ENCODE results near the gene LRRC58. TPM values are rescaled to one million over a fixed set of nuclear protein-coding genes. Genes with fewer than 3 reads are reported as not detected.

The LRRC58 gene
- 31.0 TPM for total RNA-seq

DNA sequence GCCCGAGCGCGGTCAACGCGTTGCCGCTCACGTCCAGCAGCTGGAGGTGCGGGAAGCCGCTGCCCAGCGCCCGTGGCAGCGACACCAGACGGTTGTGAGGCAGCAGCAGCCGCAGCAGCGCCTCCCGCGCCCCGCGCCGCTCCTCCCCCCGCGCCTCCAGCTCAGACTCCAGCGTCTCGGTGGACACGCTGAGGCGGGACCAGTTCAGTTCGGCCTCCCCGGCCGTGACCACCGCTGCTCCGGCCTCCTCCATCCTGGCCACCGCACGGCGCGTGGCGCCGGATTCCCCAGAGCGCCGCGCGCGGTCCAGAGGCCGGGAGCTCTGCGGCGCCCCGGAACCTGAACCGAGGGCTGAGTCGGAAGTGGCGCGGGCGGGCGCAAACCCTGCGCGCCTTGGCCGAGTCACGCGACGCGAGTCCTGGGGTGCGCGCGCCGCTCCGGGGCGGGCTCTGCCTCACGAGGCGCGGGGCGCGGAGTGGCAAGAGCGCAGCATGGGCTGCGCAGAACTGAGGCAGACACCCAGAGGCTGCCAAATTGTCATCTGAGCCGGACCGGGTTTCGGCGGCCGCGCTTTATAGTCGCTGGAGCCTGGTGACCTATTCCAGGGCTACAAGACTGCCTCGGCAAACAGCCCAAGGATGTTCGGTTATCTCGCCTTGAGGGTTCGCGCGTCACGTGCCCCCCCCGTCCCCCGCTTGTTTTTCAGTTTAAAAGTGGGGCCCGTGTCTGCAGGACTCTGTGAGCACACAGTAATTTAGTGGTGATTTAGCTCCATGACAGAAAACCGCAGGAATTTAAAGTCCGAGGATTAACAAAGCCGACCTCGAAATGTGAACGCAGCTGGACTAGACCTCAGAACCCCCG is at the start of gene LRRC58:
Gene LRRC58, minus strand, starts transcription at position 364 of the 864 bp plus-strand sequence. Its CDS starts 111 bp downstream, at position 253.

DNA sequence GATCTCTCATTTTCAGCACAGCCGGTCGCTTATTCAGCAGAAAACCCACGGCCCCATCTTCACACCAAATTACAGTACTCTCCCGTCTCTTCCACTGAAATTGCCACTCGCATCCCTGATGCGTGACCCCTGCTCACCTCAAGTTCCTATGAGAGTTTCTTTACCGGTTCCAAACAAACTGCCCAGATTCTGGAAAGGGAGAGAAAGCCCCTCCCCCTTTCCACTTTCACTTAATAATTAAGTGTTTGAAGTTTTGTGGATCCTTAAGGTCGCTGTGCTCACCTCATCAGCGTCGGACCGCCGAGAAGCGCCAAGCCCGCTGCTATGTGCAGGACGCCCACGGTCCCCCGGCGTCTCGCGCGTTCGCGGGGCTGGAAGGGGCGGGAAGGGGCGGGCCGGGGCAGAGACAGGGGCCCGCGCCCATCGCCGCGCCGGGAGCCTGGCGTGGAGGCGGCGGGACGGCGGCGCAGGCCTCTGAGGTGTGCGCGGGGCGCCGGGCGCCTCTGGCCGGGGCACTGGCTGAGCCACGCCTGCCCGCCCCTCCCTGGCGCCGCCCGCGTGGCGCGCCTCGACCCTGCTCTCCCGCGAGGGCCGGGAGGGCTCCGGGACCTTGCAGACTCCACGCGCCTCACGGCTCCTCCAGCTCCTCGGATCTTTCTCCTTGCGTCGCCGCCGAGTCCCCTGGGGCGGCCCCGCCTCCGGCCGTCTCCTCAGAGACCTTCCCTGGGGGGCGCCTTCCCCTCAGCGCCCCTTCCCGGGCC is 64.2 kb downstream of the LRRC58 start, which contains the start of gene GPR156:
Gene GPR156, minus strand, starts transcription at position 476 of the 761 bp plus-strand sequence. CDS start 41,124 bp downstream, outside the sequence.

Other genes starting within 250 kb of the LRRC58 start
- 9.1 TPM for gene GPR156, start 64.1 kb downstream of the LRRC58 start, total RNA-seq
- gene FSTL1, start 101.6 kb upstream of the LRRC58 start, total RNA-seq, result 63.5 TPM
- gene NDUFB4, start 247.0 kb upstream of the LRRC58 start, total RNA-seq, result 46.6 TPM

All from parietal lobe (tissue), 1 donor.